HG03520 (cell line): ENCODE measurements around the gene SF3A2.

Experiments used
- ATAC-seq: cut with Tn5 transposase; IDR thresholded peaks from one replicate; pipeline ENCODE4 v1.9.1; 2021; ENCODE audit warnings: mild to moderate bottlenecking, moderate library complexity; ENCODE audit not compliant: unreplicated experiment

The SF3A2 gene

DNA sequence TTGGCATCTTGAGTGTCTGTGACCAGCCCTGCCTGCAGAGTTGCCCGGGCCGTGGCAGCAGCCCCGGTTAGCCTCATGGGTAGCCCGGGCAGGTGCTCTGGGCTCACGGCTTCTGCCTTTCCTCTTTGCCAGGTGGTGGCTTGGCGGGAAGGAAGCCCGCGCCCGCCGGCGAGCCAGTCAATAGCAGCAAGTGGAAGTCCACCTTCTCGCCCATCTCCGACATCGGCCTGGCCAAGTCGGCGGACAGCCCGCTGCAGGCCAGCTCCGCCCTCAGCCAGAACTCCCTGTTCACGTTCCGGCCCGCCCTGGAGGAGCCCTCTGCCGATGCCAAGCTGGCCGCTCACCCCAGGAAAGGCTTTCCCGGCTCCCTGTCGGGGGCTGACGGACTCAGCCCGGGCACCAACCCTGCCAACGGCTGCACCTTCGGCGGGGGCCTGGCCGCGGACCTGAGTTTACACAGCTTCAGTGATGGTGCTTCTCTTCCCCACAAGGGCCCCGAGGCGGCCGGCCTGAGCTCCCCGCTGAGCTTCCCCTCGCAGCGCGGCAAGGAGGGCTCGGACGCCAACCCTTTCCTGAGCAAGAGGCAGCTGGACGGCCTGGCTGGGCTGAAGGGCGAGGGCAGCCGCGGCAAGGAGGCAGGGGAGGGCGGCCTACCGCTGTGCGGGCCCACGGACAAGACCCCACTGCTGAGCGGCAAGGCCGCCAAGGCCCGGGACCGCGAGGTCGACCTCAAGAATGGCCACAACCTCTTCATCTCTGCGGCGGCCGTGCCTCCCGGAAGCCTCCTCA lies 10.4 kb upstream of the SF3A2 start:
- no peak for ATAC-seq

DNA sequence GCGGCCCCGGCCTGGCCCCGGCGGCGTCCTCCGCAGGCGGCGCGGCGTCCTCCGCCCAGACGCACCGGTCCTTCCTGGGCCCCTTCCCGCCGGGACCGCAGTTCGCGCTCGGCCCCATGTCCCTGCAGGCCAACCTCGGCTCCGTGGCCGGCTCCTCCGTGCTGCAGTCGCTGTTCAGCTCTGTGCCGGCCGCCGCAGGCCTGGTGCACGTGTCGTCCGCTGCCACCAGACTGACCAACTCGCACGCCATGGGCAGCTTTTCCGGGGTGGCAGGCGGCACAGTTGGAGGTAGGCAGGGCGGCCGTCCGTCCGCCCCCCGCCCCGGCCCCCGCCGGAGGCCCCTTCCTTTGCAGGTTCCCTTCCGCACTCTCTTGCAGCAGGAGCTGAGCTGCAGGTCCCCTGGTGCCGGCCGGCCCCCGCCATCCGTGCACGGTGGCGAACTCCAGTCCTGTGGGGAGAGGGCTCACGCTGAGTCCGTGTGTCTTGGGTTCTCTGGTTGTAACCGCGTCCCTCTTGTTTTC lies 9.7 kb upstream of the SF3A2 start:
- no peak for ATAC-seq

DNA sequence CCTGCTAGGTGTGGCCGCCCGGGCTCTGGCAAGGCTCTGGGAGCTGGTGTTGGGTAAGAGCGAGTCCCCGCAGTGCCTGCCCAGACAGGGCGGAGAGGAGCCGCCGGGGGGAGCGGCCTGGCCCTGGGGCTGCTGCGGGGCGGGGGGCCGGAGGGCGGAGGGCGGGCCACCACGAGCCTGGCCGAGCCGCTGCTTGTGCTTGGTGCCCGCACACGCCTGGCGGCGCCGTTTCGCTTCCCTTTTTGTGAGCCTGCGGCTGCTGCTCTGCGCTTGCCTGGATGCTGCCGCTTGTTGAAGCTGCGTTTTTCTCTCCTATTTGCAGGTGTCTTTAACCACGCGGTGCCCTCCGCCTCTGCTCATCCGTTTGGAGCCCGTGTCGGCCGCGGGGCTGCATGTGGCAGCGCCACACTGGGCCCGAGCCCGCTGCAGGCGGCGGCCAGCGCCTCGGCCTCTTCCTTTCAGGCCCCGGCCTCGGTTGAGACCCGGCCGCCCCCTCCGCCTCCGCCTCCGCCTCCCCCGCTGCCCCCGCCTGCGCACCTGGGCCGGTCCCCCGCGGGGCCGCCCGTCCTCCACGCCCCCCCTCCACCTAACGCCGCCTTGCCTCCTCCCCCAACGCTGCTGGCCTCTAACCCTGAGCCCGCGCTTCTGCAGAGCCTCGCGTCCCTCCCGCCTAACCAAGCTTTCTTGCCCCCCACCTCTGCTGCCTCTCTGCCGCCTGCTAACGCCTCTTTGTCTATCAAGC lies 9.0 kb upstream of the SF3A2 start:
- no peak for ATAC-seq

DNA sequence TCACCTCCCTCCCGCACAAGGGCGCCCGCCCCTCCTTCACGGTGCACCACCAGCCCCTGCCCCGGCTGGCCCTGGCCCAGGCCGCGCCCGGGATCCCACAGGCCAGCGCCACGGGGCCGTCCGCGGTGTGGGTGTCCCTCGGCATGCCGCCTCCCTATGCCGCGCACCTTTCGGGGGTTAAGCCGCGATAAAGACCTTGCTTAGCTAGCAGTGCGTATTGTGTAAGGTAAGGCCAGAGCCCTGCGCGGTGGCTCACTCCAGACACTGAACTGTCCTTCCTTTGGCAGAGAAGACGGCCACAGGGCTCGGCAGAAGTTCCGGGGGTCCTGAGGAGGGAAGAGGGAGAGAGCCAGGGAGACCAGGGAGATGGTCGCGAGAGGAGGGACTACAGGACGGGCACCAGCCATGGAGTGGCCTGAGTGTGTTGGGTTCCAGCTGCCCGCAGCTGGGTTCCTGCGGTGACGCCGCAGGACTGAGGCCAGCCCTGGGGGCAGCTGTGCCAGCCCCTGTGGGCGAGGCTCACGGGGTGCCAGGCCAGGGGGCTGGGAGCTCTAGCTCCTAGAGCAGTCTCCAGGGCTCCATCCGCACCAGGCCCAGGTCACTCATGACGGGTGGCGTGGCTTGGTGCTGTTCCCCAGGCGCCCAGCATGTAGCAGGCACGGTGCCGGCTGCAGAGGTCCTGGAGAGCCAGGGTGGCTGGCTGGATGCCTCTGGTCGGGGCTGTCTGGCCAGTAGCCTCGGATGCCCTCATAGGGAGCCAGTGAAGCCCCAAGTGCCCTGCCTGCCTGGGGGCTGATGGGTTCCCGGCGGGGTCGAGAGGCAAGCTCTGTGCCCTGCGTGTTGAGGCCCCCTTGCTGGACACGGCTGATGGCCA lies 8.2 kb upstream of the SF3A2 start:
- ATAC-seq, result no peak

DNA sequence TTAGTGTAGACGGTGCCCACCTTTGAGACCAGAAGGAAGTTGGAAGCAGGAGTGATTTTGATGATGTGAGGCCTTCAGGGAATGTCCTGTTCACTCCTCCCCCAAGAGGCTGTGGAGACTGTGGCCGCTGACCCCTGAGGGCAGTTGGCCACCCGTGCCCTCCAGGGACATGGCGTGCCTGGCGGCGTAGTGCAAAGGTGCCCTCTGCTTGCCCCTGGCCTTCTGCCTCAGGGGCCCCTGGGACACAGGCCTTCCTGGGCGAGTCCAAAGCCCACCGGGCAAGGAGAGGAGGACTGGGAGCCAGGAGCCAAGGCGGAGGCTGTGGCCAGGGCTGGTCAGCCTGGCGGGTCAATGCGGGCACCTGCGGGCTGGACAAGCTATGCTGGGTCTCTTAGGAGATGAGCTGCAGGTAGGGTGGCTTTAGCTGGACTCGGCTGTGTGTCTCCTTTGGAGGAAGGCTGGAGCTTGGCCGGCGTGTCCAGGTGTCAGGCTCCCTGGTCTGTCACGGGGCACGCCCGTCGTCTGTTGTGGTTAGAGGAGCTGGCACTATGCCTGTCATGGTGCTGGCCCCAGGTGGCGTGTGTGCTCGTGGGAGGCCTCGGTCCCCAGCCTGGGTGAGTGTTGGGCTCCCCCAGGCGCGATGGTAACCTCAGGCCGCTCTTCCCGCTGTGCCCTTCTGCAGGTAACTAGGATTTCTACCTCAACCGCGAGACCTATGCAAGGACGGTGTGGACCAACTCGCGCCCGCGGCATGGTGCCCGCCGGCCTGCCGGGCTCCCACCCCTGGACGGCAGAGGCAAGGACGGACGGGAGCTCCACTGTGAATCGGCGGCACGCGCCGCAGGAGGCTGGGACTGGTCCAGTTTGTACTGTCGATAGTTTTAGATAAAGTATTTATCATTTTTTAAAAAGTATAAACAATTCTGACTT lies 7.3 kb upstream of the SF3A2 start:
- no peak for ATAC-seq

DNA sequence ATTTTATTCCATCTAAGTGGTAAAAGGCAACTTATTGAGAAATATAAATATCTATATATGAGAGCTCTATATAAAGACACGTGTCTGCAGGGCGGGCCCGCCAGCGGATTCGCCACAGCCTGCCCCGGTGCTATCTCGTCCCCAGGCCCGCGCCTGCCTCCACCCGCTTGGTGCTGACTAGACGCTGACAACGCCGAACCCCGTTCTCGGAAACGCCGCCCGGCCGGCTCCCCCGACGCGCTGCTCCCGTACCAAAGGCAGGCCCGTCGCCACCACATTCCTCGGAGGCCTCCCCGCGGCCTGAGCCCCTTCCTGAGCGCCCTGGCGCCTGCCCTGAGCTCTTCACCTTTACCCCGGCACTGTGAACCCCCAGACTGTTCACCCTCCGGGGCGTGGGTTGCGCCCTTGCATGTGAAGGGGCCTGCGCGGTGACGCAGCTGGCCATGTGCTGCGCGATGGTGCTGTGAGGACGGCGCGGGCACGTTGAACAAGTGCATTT lies 6.5 kb upstream of the SF3A2 start:
- no peak for ATAC-seq

DNA sequence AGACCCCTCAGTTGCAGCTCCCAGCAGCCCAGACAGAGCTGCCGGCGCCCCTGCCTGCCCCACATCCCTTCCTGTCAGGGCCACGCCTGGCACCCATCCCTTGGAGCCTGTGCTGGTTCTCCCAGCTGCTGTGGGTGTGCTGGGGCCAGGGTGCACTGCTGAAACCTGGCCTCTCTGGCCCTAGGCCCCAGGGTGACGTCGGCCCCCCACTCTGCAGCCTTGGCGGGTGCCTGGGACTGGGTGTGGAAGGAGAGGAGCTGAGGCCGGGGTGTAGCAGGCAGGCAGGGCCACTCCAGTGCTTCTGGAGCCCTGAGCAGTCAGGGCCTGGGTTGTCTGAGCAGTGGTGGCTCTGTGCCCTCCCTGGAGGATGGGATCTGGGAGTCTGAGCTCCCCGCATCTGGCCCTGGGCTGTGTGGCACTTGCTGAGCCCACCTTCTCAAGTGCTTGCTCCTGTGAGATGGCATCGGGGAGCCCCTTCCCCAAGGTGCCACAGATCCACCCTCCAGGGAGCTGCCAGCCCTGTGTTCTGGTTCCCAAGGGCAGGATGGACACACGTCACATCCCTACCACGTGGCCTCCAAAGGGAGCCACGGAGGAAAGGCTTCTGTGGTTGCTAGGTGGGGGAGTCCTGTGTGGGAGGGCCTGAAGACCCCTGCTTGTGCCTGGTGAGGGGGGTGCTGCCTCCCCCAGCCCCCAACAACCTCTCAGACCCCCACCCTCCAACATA lies 5.7 kb upstream of the SF3A2 start:
- ATAC-seq, result no peak

DNA sequence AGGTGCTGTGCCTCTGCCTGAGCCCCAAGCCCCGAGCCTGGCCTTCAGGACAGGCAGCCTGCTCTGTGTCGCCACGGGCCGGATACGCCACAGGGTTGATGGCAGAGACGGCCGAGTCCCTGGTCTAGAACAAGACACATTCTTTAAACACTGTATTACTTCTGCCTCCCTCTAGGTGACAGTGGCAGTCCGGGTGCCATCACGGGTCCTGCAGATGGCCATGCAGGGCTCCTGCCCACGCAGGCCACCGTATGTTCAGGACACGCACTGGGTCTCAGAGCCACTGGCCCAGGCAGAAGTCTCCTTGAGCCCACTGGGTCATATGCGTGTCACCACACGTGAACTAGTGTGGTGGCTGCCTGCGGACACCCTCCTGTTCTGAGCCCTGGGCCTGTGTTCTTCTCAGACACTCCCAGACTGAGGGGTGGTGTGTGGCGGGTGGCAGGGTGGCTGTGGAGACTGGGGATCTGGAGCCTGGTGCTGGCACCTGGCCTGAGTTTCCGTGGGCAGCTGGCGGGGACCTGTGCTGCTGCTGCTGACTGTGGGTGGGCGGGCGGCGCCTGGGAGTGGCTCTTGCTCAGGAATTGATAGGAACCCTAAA lies 4.9 kb upstream of the SF3A2 start:
- no peak for ATAC-seq

DNA sequence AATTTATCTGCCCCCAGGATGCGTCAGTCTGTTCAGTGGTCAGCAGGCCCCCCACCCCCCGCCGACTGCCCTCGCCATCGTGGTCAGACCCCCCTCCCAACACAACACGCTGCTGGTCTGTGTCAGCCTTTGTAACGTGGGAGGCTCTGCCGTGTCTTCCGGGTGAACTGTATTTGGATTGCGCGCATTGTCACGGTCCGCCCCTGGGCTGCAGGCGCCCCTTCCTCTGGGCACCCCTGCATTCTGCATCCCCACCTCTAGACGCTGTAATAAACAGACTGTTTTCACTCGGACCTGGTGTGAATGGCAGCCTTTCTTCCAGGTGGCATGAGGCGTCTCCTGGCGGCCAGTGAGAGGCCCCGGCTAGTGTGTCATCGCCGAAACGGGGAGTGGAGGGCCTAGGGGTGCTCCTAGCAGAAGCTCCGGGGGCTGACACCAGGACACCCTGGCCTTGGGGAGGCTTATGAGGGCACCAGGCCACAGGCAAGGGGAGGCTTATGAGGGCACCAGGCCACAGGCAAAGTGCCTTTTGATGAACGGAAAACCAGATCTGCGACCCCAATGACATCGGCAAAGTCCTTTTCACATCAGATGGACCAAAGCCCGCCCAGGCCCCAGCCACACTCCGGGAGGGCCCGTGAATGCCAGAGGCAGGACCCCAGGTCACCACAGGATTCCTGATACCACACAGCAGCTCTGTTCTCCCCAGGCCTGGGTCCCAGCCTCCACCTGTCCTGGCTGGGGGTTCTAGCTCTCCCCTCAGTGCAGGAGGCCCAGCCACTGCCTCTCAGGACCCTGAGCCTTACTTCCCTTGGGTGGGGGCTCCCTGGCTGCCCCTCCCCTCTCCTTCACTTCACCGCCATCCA lies 4.1 kb upstream of the SF3A2 start:
- ATAC-seq, result no peak

DNA sequence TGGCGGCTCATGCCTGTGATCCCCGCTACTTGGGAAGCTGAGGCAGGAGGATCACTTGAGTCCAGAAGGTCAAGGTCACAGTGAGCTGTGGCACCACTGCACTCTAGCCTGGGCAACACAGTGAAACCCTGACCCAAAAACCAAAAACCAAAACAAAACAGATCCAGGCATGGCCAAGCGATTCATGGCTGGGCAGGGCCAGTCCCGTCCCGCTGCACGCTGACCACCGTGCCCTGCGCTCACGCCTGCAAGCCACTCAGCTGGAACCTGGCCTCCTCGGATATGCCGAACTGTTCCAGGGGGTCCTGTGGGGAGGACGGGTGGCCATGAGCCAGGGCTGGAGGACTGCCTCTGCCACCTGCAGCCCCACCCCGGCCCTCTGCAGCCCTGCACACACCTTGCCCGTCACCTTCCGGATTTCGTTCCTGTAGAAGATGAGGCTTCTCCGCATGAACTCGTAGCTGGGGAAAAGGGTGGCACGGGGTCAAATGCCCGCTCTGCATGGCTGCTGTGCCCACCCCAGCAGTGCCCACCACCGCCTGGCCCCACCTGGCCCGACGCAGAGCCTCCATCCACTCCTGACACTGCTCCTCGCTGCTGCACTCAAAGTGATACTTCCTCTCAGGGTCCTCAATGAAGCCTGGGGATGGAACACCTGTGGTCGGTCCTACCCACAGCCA lies 2.9 kb upstream of the SF3A2 start:
- ATAC-seq, result no peak

DNA sequence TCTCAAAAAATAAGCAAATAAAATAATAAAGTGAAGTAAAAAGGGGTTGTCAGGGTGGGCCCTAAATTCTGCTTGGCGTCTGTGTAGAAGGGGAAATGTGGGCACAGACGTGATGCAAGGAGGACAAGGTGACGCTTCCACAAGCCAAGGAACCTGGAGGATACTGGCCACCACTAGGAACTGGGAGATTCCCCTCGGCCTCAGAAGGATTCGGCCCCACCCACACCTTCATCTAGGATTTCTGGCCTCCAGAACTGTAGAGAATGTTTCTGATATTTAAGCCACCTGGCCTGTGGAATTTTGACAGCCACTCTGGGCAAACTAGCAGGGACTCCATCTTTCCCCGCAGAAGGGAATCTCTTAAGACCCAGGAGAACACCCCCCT lies 1.6 kb upstream of the SF3A2 start:
- ATAC-seq, result no peak

DNA sequence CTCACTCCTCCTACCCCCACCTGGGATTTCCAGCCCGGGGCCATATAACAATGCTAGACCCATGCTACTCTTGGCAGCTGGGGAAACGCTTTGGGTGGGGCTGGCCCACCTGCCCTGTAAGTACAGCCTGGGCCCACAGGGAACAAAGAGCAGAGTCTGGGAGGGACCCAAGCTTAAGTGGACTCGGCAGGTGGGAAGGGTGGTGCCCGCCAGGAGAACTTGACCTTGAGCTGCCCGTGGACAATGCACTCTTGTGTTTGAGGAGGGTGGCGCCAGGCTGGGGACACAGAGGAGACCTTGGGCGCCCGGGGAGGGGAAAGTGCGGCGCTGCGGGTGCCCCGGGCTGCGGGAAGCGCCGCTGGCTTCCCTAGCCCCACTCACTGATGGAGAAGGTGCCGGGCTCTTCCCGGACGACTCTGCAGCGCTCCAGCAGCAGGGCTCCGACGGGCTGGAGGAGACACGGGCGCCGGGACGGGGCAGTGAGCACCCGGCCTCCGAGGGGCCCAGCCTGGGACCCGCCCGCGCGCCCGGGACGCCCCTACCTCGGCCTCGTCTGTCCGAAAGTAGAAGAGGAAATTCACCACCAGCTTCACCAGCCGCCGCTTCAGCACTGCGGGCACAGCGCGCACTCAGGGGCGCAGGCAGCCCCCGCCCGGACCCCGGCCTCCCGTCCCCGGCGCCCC lies 1.1 kb upstream of the SF3A2 start:
- ATAC-seq, result peak; percentile 5

DNA sequence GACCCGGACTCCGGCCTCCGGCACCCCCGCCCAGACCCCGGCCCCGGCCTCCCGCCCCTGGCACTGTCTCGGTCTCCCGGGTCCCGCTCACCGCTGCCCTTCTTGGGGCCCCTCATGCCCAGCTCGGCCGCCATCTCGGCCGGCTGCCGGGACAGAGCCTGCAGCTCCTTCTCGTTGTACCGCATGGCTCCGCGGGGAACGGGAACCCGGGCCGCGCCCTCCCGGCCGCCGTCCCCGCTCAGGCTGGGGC lies 635 bp upstream of the SF3A2 start:
- ATAC-seq, result no peak

DNA sequence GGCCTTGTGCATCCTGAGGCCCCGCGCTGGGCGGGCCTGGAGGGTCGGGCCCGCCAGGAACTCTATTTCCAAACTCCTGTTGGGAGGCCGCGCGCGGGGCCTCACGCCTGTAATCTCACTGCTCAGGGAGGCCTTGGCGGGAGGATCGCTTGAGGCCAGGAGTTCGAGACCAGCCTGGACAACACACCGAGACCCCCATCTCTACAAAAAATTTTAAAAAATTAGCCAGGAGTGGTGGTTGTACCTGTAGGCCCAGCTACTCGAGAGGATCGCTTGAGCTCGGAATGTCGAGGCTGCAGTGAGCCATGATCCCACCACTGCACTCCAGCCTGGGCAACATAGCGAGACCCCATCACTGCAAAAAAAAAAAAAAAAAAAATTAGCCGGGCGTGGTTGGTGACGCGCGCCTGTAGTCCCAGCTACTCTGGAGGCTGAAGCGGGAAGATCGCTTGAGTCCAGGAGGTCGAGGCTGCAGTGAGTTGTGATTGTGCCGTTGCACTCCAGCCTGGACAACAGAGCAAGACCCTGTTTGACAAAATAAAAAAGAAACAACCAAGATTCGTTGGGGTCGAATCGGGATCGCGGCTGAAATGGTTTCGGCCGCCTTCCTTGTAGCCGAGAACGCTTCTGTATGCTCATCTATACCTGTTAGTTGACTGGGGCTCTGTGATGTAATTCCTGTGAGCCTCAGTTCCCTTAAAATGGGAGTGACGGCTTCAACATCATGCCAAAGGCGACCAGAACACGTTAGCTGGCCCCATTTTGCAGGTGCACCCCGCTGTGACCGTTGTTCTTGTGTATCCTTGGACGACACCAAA lies 636 bp downstream of the SF3A2 start:
- ATAC-seq, result no peak

DNA sequence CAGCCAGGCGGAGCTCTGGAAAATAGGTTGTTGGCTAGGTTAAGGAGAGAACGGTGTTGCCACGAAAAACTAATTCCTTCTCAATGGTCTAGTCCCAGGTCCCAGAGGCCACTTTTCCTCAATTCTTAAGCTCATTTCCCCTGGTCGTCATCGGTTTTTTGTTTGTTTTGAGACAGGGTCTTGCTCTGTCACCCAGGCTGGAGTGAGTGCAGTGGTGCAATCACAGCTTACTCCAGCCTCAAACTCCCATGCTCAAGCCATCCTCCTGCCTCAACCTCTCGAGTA lies 1.2 kb downstream of the SF3A2 start:
- ATAC-seq, result no peak

DNA sequence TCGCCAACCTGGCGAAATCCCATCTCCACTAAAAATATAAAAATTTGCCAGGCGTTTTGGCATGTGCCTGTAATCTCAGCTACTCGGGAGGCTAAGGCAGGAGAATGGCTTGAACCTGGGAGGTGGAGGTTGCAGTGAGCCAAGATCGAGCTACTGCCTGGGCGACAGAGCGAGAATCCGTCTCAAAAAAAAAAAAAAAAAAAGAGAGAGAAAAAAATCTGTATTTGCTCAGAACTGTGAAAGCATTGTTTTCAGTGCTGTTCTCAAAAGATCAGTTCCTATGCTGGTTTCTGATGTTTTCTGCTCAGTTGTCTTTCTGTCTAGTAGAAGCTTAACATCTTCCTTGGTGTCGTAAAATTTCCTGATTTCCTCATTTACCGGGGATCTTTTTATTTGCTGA lies 2.5 kb downstream of the SF3A2 start:
- ATAC-seq, result no peak
